ENCODE measurements around the gene FAM210B. TPM values are rescaled to one million over a fixed set of nuclear protein-coding genes. Genes with fewer than 3 reads are reported as not detected.
"Not testable (repeated sequence)": the region's sequence is repeated elsewhere in the genome, so short reads cannot be mapped to it uniquely, and the experiment has no call there.

Gene FAM210B
- total RNA-seq, 1 donor from 2014 or later: 46.5 TPM

DNA sequence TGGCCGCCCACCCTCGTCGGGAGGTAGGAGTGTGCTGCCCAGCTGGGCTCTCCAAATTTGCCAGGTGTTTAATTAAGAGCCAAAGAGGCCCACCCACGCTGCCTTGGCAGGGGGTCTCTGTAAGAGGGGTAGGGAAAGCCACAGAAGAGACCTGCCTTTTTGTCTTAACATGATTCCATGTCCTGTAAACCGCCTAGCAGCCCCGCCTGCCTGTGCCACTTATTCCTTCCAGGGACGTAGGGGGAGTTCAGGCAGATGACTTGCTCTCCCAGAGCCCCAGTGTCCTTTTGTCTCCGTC, 2.1 kb downstream of the FAM210B start:
- no peak for DNase-seq (ENCODE audit: low read depth)

DNA sequence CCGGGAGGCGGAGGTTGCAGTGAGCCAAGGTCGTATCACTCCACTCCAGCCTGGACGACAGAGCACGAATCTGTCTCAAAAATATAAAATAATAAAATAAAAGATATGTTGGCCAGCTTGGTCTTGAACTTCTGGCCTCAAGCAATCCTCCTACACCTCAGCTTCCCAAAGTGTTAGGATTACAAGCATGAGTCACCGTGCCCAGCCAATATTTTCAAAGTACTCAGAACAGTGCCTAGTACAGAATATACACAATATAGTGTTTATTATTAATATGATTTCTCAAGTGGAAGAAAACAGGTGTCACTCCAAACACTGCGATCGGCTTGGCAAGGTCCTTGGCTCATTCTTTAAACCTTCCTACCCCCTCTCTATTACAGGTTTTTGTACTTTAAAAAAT, 3.1 kb downstream of the FAM210B start:
- DNase-seq (ENCODE audit: low read depth): no peak

DNA sequence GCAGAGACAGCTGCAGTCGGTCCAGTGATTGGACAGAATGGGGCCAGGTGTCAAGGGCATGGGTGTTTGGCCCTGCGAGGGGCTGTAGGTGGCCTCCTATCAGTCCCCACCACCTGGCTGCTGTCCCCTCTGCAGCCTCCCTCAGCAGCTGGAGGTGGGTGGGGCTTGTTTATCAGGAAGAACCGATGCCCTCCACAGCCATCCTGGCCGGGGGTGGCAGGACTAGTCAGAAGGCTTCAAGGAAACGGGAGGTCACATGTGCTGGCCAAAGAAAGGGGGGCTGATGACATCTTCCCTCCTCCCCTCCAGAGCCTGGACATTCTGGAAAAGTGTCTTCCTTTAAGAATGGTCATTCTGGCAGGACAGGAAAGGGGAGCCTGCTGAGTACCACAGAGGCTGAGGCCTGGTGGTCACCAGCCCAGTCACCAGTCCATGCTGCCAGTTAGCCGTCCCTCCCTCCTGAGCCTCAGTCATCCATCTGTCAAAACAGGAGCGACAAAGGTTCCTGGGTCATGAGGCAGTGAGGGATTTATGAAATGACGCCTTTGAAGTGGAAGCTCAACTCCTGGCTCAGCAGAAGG, 4.1 kb downstream of the FAM210B start:
- no peak for DNase-seq (ENCODE audit: low read depth)

DNA sequence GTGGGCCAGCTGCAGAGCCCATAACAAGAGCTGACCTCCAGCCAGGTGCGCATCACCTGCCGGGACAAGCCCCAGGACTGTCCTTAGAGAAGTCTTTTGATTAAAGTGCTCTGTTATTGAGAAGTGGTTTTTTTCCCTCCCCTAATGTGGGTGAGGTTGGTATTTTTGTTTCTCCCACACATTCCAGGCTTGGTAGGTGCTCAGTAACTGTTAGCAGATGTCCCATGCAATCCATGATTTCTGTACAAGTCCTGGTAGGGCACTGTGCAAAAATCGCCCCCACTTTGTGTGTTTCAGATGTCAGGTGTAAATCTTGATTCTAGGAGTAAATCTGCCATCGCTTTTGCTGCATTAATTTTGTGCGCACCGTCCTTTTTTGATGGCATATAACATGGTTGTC, 4.7 kb downstream of the FAM210B start:
- DNase-seq (ENCODE audit: low read depth): no peak

DNA sequence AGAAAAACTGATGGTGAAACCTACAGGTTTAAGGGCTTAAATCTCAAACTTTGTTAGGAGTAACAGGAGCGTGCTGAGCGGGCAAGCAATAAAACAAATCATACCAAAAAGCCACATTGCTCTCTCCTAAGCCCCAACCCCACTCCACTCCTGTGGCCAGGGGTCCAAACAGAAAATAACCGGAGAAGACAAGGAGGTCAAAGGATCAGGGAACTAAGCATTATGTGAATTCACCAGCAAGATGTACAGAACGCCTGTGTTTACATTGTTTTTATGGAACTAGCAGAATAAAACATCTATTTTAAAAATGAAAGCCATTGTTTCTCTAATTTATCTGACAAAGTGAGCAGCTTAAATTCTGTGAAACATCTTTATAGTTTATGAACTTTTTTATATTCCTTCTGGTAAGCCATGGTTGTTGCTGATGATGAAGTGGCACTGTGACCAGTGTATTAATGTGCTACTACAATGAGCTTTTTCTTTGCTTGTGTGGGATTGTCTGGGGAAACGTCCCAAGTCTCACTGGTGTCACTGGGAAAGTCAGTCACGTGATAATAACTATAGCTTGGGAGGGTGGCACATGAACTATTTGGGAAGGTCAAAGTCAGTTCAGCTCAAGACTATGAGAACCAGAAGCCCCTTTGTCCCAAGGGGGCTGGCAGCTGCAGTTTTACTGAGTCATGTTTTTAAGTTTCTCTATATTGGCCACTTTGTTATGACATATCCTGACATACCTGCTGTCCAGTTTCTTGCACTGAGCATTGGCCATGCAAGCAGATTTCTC, 9.8 kb downstream of the FAM210B start:
- DNase-seq (ENCODE audit: low read depth): no peak

DNA sequence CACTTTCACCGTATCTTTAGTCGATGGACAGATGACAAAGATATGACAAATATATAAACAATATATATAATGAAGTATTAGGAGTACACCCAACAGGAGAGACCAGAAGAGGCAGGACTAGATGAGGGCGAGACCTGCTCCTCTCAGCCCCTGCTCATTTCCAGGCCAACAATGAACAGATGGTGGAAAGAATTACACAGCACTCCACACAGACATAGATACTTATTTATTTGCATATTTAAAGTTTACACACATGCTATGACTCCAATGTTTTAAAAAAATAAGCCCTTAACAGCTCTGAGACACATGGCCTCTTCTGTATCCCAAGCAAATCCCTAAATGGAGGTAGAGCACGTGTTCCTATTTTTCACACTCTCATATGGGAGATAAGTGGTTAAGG, 10.4 kb downstream of the FAM210B start:
- DNase-seq (ENCODE audit: low read depth): no peak

DNA sequence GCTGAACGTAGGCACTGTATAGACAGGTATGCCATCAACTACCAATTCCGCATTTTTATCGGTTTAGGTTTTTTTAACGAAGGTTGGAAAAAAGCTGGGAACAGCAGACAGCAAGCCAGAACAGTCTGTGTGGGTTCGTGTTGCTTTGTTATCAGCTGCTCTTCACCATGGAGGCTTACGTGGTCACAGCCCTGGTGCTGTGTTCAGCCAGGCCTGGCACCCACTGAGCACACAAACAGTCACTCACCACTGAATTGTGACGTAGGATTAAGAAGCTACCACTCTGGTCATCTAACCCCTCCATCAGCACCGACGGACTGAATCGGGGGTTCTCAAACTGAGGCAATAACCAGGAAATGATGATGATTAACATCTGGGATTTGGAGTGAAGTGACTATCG, 13.2 kb downstream of the FAM210B start:
- DNase-seq (ENCODE audit: low read depth): no peak

DNA sequence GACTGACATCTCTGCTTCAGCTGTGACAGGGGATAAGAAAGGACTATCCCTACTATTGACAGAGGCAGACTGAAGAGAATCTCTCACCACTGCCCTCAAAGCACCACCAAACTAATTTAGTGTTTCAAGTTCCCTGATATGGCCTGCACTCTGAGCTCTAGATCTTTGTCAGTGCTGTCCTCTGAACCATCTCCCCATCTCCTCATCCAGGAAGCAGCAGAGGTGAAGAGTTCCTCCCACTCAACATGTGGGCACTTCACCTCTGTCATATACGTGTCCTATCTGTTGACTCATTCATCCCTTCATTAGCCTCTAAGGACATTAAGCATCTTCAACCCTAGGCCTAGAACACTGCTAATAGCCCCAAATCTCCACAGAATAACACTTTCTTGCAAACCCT, 14.1 kb downstream of the FAM210B start:
- DNase-seq (ENCODE audit: low read depth): no peak

DNA sequence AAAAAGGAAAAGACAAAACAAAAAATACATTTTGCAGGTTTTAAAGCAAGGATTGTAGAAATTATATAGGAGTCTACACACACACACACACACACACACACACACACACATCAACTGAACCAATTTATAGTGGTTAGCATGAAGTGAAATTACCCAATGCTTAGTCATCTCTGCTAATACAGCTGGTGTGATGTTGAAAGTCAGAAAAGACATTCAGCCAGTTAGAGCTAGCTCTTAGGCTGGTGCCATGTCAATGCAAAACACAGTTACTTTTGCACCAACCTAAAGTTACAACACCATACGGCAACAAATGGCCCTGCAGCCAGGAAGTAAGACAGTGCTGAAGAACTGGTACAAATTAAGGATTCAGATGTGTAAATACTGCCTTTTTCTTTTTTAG, 15.2 kb downstream of the FAM210B start:
- peak; percentile 98 for DNase-seq (ENCODE audit: low read depth)

DNA sequence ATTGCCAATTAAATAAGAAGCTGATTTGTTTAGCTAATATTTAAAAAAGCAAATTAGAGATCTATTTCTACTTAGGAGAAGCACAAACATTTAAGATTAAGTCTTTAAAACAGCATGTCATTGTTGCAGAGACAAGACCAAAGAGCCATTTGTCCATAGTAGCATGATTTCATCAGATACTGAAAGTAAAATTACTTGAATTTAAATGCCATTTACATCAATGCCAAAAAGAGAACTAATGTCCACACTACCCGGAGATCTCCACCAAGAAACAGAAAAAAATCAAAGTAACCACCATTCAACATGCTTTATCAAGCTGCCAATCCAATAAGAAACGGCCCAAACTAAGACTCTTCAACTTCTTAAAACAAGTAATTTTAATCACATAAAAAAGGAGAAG, 17.6 kb downstream of the FAM210B start:
- DNase-seq (ENCODE audit: low read depth): no peak

DNA sequence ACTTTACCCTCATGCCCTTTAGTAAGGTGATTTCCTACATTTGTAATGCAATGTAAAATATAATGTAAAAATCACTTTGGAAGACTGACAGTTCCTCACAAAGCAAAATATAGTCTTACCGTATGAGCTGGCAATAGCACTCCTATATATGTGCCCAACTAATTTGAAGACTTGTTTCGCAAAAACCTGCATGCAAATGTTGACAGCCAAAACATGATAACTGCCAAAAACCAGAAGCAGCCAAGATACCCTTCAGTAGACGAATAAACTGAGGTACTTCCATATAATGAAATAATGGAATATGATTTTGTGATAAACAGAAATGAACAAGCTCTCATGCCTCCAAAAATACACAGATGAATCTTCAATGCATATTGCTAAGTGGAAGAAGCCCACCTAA, 19.6 kb downstream of the FAM210B start:
- no peak for DNase-seq (ENCODE audit: low read depth)

DNA sequence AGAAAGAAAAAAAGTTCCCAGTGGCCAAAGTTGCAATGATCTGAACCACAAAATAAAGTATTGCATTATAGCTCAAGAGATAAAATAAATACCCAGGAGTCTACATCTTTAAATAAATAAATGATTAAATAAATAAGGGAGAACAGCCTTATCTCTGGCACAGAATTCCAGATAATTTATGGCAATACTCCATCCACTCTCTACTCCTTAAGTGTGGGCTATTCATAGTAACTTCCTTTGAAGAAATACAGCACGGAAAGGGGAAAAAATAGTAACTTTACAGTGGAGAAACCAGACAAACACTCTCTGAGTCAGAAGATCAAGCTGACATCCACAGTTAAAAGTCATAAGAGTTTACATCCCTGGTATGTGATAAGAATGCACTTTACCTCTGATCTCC, 21.6 kb downstream of the FAM210B start:
- DNase-seq (ENCODE audit: low read depth): no peak

DNA sequence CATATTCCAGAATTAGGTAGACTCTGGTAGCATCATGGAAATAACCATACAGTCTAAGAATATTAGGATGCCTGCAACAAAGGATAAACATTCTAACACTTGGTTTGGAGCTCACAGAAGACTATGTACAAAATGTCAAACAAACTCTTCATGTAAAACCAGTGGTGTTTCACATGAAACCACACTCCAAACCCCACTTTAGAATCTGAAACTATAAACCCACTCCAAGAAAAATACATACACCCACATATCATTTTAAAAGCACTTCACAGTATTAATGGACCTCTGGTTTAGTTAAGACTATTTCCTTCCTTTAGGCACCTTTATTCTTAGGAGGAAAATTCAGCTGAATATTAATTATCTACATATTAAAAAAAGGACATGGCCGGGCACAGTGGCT, 22.7 kb downstream of the FAM210B start:
- DNase-seq (ENCODE audit: low read depth): no peak

DNA sequence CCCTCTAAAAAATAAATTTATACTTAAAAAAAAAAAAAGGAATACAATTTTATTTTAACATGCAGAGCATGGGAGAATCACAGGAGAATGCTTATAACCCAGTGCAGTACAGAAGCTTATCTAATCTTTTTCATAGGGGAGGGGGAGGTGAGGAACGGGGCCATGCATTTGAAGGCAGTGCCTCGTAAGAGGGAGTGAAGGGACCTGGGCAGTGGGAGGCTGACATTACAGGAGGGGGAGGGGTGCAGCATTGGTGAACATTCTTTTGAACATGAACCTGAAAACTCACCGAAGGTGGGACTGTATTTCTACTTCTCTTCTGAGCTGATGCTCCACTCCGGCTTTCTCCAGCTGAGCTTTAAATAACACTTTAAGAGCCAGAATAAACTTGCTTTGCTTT, 23.9 kb downstream of the FAM210B start:
- DNase-seq (ENCODE audit: low read depth): no peak

DNA sequence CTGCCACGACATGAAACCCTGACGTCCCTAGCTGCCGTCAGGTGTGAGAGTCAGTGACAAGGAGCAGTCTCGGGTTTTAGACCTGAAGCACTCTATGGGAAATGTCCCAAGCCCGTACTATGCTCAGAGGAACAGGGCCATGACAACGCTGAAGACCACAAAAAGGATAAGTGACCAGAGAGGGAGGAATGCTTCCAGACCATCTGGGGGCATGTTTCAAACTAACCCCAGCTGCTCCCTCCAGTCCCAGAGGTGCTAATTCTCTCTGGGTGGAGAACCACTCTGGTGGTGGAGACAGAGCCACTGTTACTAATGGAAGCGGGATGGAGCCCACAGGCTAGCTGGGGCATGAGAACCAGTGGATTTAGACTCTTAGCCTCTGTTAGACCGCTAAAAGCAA, 24.6 kb downstream of the FAM210B start:
- DNase-seq (ENCODE audit: low read depth): no peak

DNA sequence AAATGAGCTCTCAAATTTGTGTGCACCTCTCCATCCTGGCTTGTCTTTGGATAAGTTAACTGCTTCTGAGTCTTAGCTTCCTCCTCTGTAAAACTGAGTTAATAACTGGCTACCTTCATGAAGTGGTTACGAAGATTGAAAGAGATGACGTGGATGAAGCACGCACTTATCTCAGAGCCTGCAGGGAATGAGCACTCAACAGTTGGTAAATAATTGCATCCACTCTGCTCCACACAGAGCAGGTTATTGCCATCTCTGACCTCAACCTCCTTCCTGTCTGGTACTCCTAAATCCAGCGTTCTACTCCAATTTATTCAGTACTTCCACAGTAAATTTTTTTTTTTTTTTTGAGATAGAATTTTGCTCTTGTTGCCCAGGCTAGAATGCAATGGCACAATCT, 26.4 kb downstream of the FAM210B start:
- no peak for DNase-seq (ENCODE audit: low read depth)

DNA sequence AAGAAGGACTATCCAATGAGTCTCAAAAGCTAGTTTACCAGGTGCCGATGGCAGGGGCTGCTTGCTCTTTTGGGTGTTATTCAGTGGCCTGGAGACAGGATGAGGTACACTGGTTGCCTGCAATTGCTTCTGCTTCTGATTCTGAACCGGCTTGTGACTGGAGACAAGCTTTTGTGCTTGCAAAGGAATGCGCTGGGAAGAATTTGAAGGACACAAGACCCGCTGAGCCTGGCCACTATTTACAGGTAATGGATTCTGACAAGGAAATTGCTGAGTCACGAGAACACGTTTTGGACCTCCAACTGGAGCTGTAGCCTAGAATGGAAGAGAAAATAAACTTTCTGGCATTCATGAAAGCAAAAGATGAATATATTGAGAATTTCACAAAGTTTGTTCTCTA, 27.4 kb downstream of the FAM210B start:
- DNase-seq (ENCODE audit: low read depth): no peak

DNA sequence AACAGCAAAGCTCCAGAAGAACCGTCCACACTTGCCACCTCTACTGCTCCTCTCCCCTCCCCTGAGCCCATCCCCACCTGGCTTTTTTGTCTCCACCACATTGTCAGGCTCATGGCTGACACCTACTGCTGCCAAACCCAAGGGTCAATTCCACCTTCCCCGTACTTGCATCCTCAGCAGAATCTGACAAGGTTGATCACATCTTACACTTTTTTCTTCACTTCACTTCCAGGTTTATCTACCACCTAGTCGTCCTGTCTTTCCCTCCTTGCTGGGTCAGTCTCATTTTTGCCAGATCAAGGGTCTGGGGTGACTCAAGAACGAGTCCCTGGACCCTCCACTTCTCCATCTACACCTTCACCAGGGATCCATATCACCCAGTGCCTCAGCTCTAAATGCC, 30.1 kb downstream of the FAM210B start:
- no peak for DNase-seq (ENCODE audit: low read depth)

DNA sequence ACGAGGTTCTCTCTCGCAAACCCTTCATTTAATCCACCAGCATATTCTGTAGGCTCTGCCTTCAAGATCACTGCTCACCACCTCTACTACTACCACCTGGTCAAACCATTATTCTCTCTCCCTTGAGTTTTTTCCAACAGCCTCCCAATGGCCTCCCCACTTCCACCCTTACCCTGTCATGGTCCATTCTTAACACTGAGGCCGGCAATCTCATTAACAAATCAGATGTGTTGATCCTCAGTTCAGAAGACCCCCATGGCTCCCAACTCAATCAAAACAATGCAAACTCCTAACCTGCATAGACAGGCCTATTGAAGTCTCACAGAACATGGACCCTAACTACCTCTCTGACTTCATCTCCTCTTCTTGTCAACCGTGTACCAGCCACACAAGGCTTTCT, 31.0 kb downstream of the FAM210B start:
- no peak for DNase-seq (ENCODE audit: low read depth)

DNA sequence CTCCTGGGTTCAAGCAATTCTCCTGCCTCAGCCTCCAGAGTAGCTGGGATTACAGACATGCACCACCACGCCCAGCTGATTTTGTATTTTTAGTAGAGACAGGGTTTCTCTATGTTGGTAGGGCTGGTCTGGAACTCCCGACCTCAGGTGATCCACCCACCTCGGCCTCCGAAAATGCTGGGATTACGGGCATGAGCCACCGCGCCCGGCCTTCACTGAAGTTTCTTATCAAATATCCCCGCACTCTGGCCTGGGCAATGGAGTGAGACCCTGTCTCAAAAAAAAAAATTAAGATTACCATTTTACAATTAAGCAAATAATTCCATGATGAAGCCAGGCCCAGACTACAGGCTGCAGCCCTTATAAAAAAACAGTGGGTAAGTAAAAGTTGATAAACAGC, 31.6 kb downstream of the FAM210B start:
- DNase-seq (ENCODE audit: low read depth): not testable (repeated sequence)

DNA sequence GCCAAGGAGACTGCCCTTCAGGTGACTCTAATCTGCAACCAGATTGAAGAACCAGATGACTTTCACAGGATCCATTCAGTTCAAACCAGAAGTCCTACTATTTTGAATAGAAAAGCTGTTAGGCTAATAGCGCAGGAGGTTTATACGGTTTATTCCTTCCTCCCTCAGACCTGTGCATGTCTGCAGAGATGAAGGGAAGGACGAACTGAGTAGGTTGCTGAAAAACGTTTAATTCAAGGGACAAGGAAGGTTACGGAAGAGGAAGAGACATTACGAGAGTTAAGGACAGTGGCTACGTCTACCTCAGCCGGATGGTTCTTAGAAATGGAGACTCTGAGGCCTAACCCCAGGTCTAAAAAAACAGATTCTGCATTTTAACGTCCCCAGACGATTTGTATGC, 32.3 kb downstream of the FAM210B start:
- DNase-seq (ENCODE audit: low read depth): no peak

DNA sequence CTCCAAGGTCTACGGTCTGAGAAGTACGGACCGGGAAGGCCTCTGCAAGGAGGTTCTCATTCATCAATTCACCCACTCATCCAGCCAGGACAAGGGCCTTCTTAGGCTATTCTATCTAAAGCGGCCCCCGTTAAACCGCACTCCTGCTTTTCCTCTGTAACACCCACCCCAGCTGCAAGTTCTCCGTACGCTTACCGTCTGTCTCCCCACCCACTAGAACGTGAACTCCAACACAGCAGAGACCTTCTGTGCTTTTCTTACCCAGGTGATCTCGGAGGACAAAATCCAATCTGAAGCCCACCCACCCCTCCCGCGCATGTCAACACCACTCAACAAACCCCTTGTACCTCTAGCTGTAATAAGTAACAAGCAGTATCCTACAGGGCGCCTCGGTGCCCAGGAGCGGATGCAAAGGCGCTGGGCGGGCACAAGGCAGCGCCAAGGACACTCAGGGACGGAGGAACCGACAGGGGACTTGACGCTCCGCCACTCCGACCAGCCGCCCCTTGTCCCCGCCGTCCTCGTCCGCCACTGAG, 32.9 kb downstream of the FAM210B start:
- no peak for DNase-seq (ENCODE audit: low read depth)

DNA sequence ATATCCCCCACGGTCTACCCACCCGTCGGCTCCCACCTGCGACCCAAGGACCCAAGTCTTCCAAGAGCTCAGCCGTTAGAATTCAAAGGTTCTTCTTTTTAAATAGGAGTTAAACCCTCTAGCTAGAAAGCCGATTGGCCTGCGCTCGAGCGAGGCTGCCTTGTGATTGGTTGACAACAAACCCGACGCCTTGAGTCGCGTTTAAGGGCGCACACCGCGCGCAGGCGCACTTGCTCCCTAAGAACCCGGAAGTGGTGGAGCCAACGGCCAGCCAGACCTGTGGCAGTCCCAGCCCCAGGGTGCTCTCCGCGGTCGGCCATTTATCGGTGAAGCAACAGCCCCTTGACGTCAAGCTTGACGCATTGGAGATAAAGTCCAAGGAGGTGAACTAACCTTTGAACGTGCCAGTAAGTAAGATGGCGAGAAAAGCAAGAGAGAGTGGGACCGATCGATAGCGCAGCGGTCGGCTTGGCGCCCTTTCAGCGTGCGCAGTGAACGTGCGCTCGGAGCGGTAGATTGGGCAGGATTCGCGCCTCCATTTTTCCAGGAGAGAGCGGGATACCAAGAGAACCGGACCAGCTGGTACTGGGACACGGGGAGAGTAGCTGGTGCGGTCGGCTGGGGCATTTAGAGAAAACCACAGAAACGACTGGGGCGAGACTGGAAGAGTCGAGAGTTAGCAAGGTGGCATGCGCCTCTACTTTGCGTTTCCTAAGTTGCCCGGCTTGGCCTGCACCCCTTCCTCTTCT, 33.5 kb downstream of the FAM210B start, which contains the start of the genes AURKA and CSTF1:
TSS of gene AURKA (minus strand) at position 84 of the 749 bp plus-strand sequence. CDS start 4,018 bp downstream, outside the sequence.
TSS of gene CSTF1 (plus strand) at position 514 of the 749 bp plus-strand sequence. CDS start 2,908 bp downstream, outside the sequence.
- DNase-seq (ENCODE audit: low read depth): peak; percentile 99
